Endothelial cell of umbilical vein (primary cell): Measurements from ENCODE around the gene KBTBD4. TPM values are rescaled to one million over a fixed set of nuclear protein-coding genes. Genes with fewer than 3 reads are reported as not detected.

Source experiments
- BruUV-seq: library from RNA; stranded (reverse); fragments of 400-500 nt; replicated peaks from 2 replicates; lab custom pipeline; 2021; lab: Mats Ljungman, UMichigan
- CTCF ChIA-PET: fragments of 300-600, 350-600 bp; sonication (Branson Sonifier 250); formaldehyde crosslinking; loops from one replicate; lab custom pipeline; 2021; ENCODE audit warnings: antibody characterized with exemption, inconsistent platforms; lab: Charles Lee
- POLR2A ChIA-PET: fragments of 300-600, 350-600 bp; sonication (Branson Sonifier 250); formaldehyde crosslinking; loops from one replicate; lab custom pipeline; 2021; ENCODE audit warnings: antibody characterized with exemption, inconsistent platforms; lab: Charles Lee
- DNase-seq: peaks from one replicate; pipeline ENCODE4 v3.0.0-alpha.2; 2011; ENCODE audit warnings: low read depth, low spot score
- FAIRE-seq: peaks from 2 replicates; lab custom pipeline; 2011; peaks lifted over from hg19 to GRCh38; lab: Jason Lieb, UNC
- H2AFZ ChIP-seq: 2 replicates; pipeline ENCODE4 v1.6.0; 2012; ENCODE audit warnings: low read depth, low read length, control low read depth, inconsistent platforms
- H3K27ac ChIP-seq: 2 replicates; pipeline ENCODE4 v1.5.1; 2011; ENCODE audit warnings: low read depth, mild to moderate bottlenecking, control low read depth, low read length, moderate library complexity; ENCODE audit not compliant: insufficient read depth
- H3K27me3 ChIP-seq, 2 experiments: 2 replicates each; pipeline versions ENCODE4 v1.6.0 to v1.6.1; 2011; ENCODE audit warnings: low read length in 2 of 2, mixed read lengths in 1 of 2; ENCODE audit not compliant: control insufficient read depth in 2 of 2, insufficient read depth in 2 of 2
- H3K36me3 ChIP-seq, 2 experiments: 2 replicates in 1 of 2; 3 replicates in 1 of 2; pipeline ENCODE4 v1.5.1; 2011; ENCODE audit warnings: low read length in 2 of 2, mild to moderate bottlenecking in 1 of 2, moderate library complexity in 1 of 2; ENCODE audit not compliant: control insufficient read depth in 2 of 2, insufficient read depth in 2 of 2; ENCODE audit errors: extremely low read depth in 1 of 2
- H3K4me1 ChIP-seq: 3 replicates; pipeline ENCODE4 v1.5.1; 2011; ENCODE audit warnings: mild to moderate bottlenecking, low read length; ENCODE audit not compliant: control insufficient read depth, insufficient read depth; ENCODE audit errors: extremely low read depth
- H3K4me2 ChIP-seq: 2 replicates; pipeline ENCODE4 v1.6.1; 2011; ENCODE audit warnings: low read length, control low read depth, mixed read lengths; ENCODE audit not compliant: insufficient read depth
- H3K4me3 ChIP-seq, 3 experiments: fragments of 200-600 bp in 1 of 3; sonication (generic), shearing (Covaris generic) in 1 of 3; replicated peaks in 1 of 3; 2 replicates each; pipeline ENCODE4 v1.5.1; 2011 to 2016; ENCODE audit warnings: control low read depth in 3 of 3, low read length in 3 of 3, mild to moderate bottlenecking in 2 of 3, inconsistent platforms in 1 of 3, low read depth in 1 of 3, moderate library complexity in 1 of 3; ENCODE audit not compliant: insufficient read depth in 1 of 3
- H3K79me2 ChIP-seq: 2 replicates; pipeline ENCODE4 v1.6.0; 2012; ENCODE audit warnings: low read length, inconsistent platforms; ENCODE audit not compliant: control insufficient read depth, insufficient read depth
- H3K9ac ChIP-seq: replicated peaks from 2 replicates; pipeline ENCODE3; 2011; ENCODE audit warnings: low read length, control low read depth; ENCODE audit not compliant: insufficient read depth; ENCODE audit errors: extremely low read depth
- H3K9me1 ChIP-seq: replicated peaks from 3 replicates; pipeline ENCODE4 v1.6.0; 2011; ENCODE audit warnings: mild to moderate bottlenecking, low read length; ENCODE audit not compliant: control insufficient read depth, insufficient read depth; ENCODE audit errors: extremely low read depth
- H3K9me3 ChIP-seq: replicated peaks from 2 replicates; pipeline ENCODE4 v1.5.1; 2012; ENCODE audit warnings: low read length, inconsistent platforms; ENCODE audit not compliant: control insufficient read depth, insufficient read depth
- H4K20me1 ChIP-seq: replicated peaks from 2 replicates; pipeline ENCODE3; 2011; ENCODE audit warnings: mild to moderate bottlenecking, low read length; ENCODE audit not compliant: control insufficient read depth, insufficient read depth; ENCODE audit errors: extremely low read depth
- MAX ChIP-seq: IDR thresholded peaks from 2 replicates; pipeline ENCODE4 v1.6.1; 2011; ENCODE audit not compliant: insufficient read depth, insufficient read length
- POLR2A ChIP-seq: IDR thresholded peaks from 2 replicates; pipeline ENCODE4 v1.6.1; 2012; ENCODE audit warnings: low read depth, mild to moderate bottlenecking, control low read depth, low read length
- POLR2AphosphoS5 ChIP-seq: IDR thresholded peaks from 2 replicates; pipeline ENCODE4 v1.6.1; 2012; ENCODE audit warnings: low read depth, mild to moderate bottlenecking, control low read depth, low read length, moderate library complexity; ENCODE audit not compliant: insufficient read depth
- dilution Hi-C: fragments of 300-500 bp; cut with MboI; formaldehyde crosslinking; loops from one replicate; pipeline ENCODE4 v1.15.0; 2019; ENCODE audit warnings: low sequenced_read_pairs; ENCODE audit not compliant: extremely low pct_ligation_motif_present
- intact Hi-C: fragments of 100-400 bp; cut with micrococcal nuclease; formaldehyde crosslinking; loops from one replicate; pipeline ENCODE4 v1.10.0; 2022
- polyA plus RNA-seq, 4 experiments: library from polyadenylated mRNA; depleted of rRNA in 3 of 4; stranded (reverse) in 3 of 4; unstranded in 1 of 4; fragments of >200 nt; gene quantifications; 2 replicates each; pipeline versions ENCODE4 v1.2.1 to v1.2.3, GENCODE V29; 2011 to 2012; ENCODE audit warnings: missing spikeins in 1 of 4
- total RNA-seq: library from RNA; stranded (reverse); gene quantifications from 2 replicates; pipeline ENCODE4 v1.2.3, GENCODE V29; 2021
- TF ChIP-seq, protein P1 (sequence below), 2 donors: IDR thresholded peaks; 1 replicate in 1 of 2; 2 replicates in 1 of 2; pipeline ENCODE4 v1.5.1; 2011; ENCODE audit warnings: low read length in 2 of 2, mild to moderate bottlenecking in 2 of 2, moderate library complexity in 2 of 2, control low read depth in 1 of 2, inconsistent platforms in 1 of 2, low read depth in 1 of 2; ENCODE audit not compliant: insufficient read depth in 1 of 2; ENCODE audit errors: extremely low read depth in 1 of 2

The KBTBD4 gene
- total and polyA plus RNA-seq, 2 donors (not counting 3 experiments of a cell fraction or from before 2014, with no cell fraction given) = 16.3 to 23.2 TPM

- H3K79me2 ChIP-seq = peaks cover 31% of the 10 kb centered on the region
- ChIA-PET CTCF (interaction anchor here (1.0 to 1.8 kb wide), 5 partner anchors 9 to 14 kb away, joined by 3 to 7 read pairs (median 4); partner anchors contain the start of genes CELF1 and KBTBD4), POLR2A (interaction anchor here (0.6 to 0.7 kb wide), 3 partner anchors 11 to 231 kb away, joined by 3 to 16 read pairs (median 7); no protein-coding TSS in a partner anchor)
- no peaks in the 10 kb centered on the region for H3K9me3 ChIP-seq
- H3K4me2 ChIP-seq = peak within 1 kb of the TSS; percentile 26
- TF ChIP-seq MAX (peak; percentile 41), POLR2A (peak; percentile 85), POLR2AphosphoS5 (peak; percentile 94)
- TF ChIP-seq, protein P1, sequence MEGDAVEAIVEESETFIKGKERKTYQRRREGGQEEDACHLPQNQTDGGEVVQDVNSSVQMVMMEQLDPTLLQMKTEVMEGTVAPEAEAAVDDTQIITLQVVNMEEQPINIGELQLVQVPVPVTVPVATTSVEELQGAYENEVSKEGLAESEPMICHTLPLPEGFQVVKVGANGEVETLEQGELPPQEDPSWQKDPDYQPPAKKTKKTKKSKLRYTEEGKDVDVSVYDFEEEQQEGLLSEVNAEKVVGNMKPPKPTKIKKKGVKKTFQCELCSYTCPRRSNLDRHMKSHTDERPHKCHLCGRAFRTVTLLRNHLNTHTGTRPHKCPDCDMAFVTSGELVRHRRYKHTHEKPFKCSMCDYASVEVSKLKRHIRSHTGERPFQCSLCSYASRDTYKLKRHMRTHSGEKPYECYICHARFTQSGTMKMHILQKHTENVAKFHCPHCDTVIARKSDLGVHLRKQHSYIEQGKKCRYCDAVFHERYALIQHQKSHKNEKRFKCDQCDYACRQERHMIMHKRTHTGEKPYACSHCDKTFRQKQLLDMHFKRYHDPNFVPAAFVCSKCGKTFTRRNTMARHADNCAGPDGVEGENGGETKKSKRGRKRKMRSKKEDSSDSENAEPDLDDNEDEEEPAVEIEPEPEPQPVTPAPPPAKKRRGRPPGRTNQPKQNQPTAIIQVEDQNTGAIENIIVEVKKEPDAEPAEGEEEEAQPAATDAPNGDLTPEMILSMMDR (IDR thresholded peaks at IDR 0.05; ENCODE audit: extremely low read depth in 1 of 2, insufficient read depth in 1 of 2, low read depth in 1 of 2, low read length in 2 of 2) = no peak
- intact Hi-C loops (no loop called here), dilution Hi-C loops (no loop called here)
- H3K4me3 ChIP-seq = peak within 1 kb of the TSS; percentile 38 to 87 (median 69)
- peak within 1 kb of the TSS; percentile 71 for H3K9ac ChIP-seq
- BruUV-seq = no TSS peak
- H3K9me1 ChIP-seq = no peaks in the 10 kb centered on the region
- H3K4me1 ChIP-seq = peaks cover 9% of the 10 kb centered on the region
- peaks cover 0 to 2% of the 10 kb centered on the region in 2 experiments for H3K36me3 ChIP-seq
- peak within 1 kb of the TSS; percentile 45 for H2AFZ ChIP-seq
- FAIRE-seq (no peak), DNase-seq (peak; percentile 63)
- H3K27ac ChIP-seq = peak within 1 kb of the TSS; percentile 56
- H4K20me1 ChIP-seq = no peaks in the 10 kb centered on the region
- H3K27me3 ChIP-seq = no peaks in the 10 kb centered on the region
These were observed 13.2 kb downstream of the KBTBD4 start, which contains the start of gene PTPMT1 for GRCh38 chr11:47565340-47566148. TSS of gene PTPMT1 (plus strand) at chr11:47565599. CDS start at chr11:47565623, 24 bp downstream.
